T-helper 17 cell (primary cell): Measurements from ENCODE around the gene STARD3NL. TPM values are rescaled to one million over a fixed set of nuclear protein-coding genes. Genes with fewer than 3 reads are reported as not detected.
A peak's percentile ranks its signal among the peaks of the same experiment; 100 is the strongest.
"Not testable (repeated sequence)": the region's sequence is repeated elsewhere in the genome, so short reads cannot be mapped to it uniquely, and the experiment has no call there.

Experiments
- ATAC-seq: fragments of 150-1000 bp; cut with Tn5 transposase; 2 replicates; pipeline ENCODE4 v1.10.0; 2021; ENCODE audit warnings: mild to moderate bottlenecking, moderate library complexity
- DNase-seq, 3 donors: peaks; one replicate each; pipeline versions ENCODE4 v3.0.0 to v3.0.0-alpha.2; 2020 to 2021
- H3K9me3 ChIP-seq: one replicate; pipeline ENCODE4 v1.7.0; 2013; ENCODE audit warnings: low read length, mild to moderate bottlenecking; ENCODE audit not compliant: control insufficient read depth, poor library complexity, severe bottlenecking
- H3K27ac Mint-ChIP-seq: one replicate; pipeline ENCODE4 v1.8.0; 2022; ENCODE audit warnings: mild to moderate bottlenecking, moderate library complexity, mixed read lengths
- H3K27me3 Mint-ChIP-seq: one replicate; pipeline ENCODE4 v1.8.0; 2022; ENCODE audit warnings: mixed read lengths
- H3K36me3 Mint-ChIP-seq: one replicate; pipeline ENCODE4 v1.8.0; 2022; ENCODE audit warnings: low read depth, mixed read lengths
- H3K4me1 Mint-ChIP-seq: one replicate; pipeline ENCODE4 v1.8.0; 2022; ENCODE audit warnings: mild to moderate bottlenecking, mixed read lengths
- H3K4me3 Mint-ChIP-seq: one replicate; pipeline ENCODE4 v1.8.0; 2022; ENCODE audit warnings: mild to moderate bottlenecking, moderate library complexity, mixed read lengths
- total RNA-seq, 4 donors: library from RNA in 2 of 4; stranded (reverse) in 2 of 4; gene quantifications; one replicate each; pipeline ENCODE4 v1.2.3 and lab custom pipeline; 2022 to 2026

Gene STARD3NL
- total RNA-seq, 2 donors from 2014 or later, result 14.1 to 18.0 TPM

- peaks cover 29% of the 10 kb centered on the region for H3K27me3 Mint-ChIP-seq
- H3K4me1 Mint-ChIP-seq, result peaks cover 6% of the 10 kb centered on the region
Measured at GRCh38 chr7:38168890-38169570, 9.0 kb upstream of the STARD3NL start.

GRCh38 chr7:38169847-38170246, 8.2 kb upstream of the STARD3NL start:
- peaks cover 6% of the 10 kb centered on the region for H3K4me1 Mint-ChIP-seq

More at GRCh38 chr7:38168890-38169570, 9.0 kb upstream of the STARD3NL start:
- peaks cover 2% of the 10 kb centered on the region for H3K36me3 Mint-ChIP-seq
- no peak for DNase-seq
- H3K4me3 Mint-ChIP-seq, result no peak overlapping the region
- no peak overlapping the region for H3K27ac Mint-ChIP-seq
- no peak for ATAC-seq
- no peaks in the 10 kb centered on the region for H3K9me3 ChIP-seq

GRCh38 chr7:38171623-38172391, 6.2 kb upstream of the STARD3NL start:
- Mint-ChIP-seq H3K4me3 (no peak overlapping the region), H3K27ac (no peak overlapping the region), H3K36me3 (peaks cover 2% of the 10 kb centered on the region), H3K27me3 (peaks cover 35% of the 10 kb centered on the region), H3K4me1 (peaks cover 6% of the 10 kb centered on the region)
- ATAC-seq (no peak), DNase-seq (no peak)
- H3K9me3 ChIP-seq, result no peaks in the 10 kb centered on the region

More at GRCh38 chr7:38169847-38170246, 8.2 kb upstream of the STARD3NL start:
- Mint-ChIP-seq H3K4me3 (no peak overlapping the region), H3K27me3 (peaks cover 30% of the 10 kb centered on the region), H3K36me3 (peaks cover 2% of the 10 kb centered on the region), H3K27ac (no peak overlapping the region)
- no peaks in the 10 kb centered on the region for H3K9me3 ChIP-seq
- no peak for DNase-seq
- ATAC-seq, result no peak

GRCh38 chr7:38175547-38175946, 2.5 kb upstream of the STARD3NL start:
- peaks cover 32% of the 10 kb centered on the region for H3K4me1 Mint-ChIP-seq
- H3K4me3 Mint-ChIP-seq, result not testable (repeated sequence)

GRCh38 chr7:38177621-38178003, 433 bp upstream of the STARD3NL start:
- no peak for ATAC-seq
- Mint-ChIP-seq H3K4me1 (peaks cover 36% of the 10 kb centered on the region), H3K36me3 (peaks cover 1% of the 10 kb centered on the region), H3K27me3 (peaks cover 24% of the 10 kb centered on the region), H3K4me3 (peak overlapping the region; percentile 95), H3K27ac (peak overlapping the region; percentile 94)
- H3K9me3 ChIP-seq, result no peaks in the 10 kb centered on the region
- no peak for DNase-seq

More at GRCh38 chr7:38175547-38175946, 2.5 kb upstream of the STARD3NL start:
- H3K27me3 Mint-ChIP-seq, result peaks cover 35% of the 10 kb centered on the region
- H3K36me3 Mint-ChIP-seq, H3K9me3 ChIP-seq, ATAC-seq, H3K27ac Mint-ChIP-seq, DNase-seq: not testable (repeated sequence)

- peaks cover 37% of the 10 kb centered on the region for H3K4me1 Mint-ChIP-seq
- H3K4me3 Mint-ChIP-seq, result peak overlapping the region; percentile 95
- peaks cover 15% of the 10 kb centered on the region for H3K27me3 Mint-ChIP-seq
- ATAC-seq (peak; percentile 54), DNase-seq (no peak)
- no peaks in the 10 kb centered on the region for H3K9me3 ChIP-seq
- peak overlapping the region; percentile 94 for H3K27ac Mint-ChIP-seq
- H3K36me3 Mint-ChIP-seq, result no peaks in the 10 kb centered on the region
Measured at GRCh38 chr7:38178695-38179344, 775 bp downstream of the STARD3NL start.

GRCh38 chr7:38179776-38180226, 1.8 kb downstream of the STARD3NL start:
- peaks cover 6% of the 10 kb centered on the region for H3K27me3 Mint-ChIP-seq
- DNase-seq (no peak), ATAC-seq (no peak)
- peak overlapping the region; percentile 95 for H3K4me3 Mint-ChIP-seq
- no peaks in the 10 kb centered on the region for H3K9me3 ChIP-seq
- peak overlapping the region; percentile 94 for H3K27ac Mint-ChIP-seq
- H3K4me1 Mint-ChIP-seq, result peaks cover 37% of the 10 kb centered on the region
- H3K36me3 Mint-ChIP-seq, result no peaks in the 10 kb centered on the region

- no peaks in the 10 kb centered on the region for H3K27me3 Mint-ChIP-seq
- no peak for ATAC-seq
- peaks cover 3% of the 10 kb centered on the region for H3K36me3 Mint-ChIP-seq
- H3K4me1 Mint-ChIP-seq, result peaks cover 50% of the 10 kb centered on the region
- H3K9me3 ChIP-seq, result no peaks in the 10 kb centered on the region
- H3K27ac Mint-ChIP-seq, result no peak overlapping the region
- DNase-seq, result no peak
- H3K4me3 Mint-ChIP-seq, result no peak overlapping the region
Measured at GRCh38 chr7:38181111-38181510, 3.1 kb downstream of the STARD3NL start.

GRCh38 chr7:38182450-38182849, 4.4 kb downstream of the STARD3NL start:
- Mint-ChIP-seq H3K27ac (no peak overlapping the region), H3K4me1 (peaks cover 51% of the 10 kb centered on the region), H3K27me3 (no peaks in the 10 kb centered on the region), H3K36me3 (peaks cover 3% of the 10 kb centered on the region), H3K4me3 (no peak overlapping the region)
- DNase-seq, result no peak
- ATAC-seq, result no peak
- H3K9me3 ChIP-seq, result no peaks in the 10 kb centered on the region

GRCh38 chr7:38185395-38186307, 7.6 kb downstream of the STARD3NL start:
- Mint-ChIP-seq H3K27ac (no peak overlapping the region), H3K27me3 (no peaks in the 10 kb centered on the region), H3K4me3 (no peak overlapping the region)

GRCh38 chr7:38186593-38187314, 8.7 kb downstream of the STARD3NL start:
- no peak for ATAC-seq

More at GRCh38 chr7:38185395-38186307, 7.6 kb downstream of the STARD3NL start:
- no peak for DNase-seq
- peaks cover 34% of the 10 kb centered on the region for H3K4me1 Mint-ChIP-seq
- peaks cover 9% of the 10 kb centered on the region for H3K36me3 Mint-ChIP-seq
- ATAC-seq, result no peak
- no peaks in the 10 kb centered on the region for H3K9me3 ChIP-seq

More at GRCh38 chr7:38186593-38187314, 8.7 kb downstream of the STARD3NL start:
- Mint-ChIP-seq H3K36me3 (peaks cover 9% of the 10 kb centered on the region), H3K4me1 (peaks cover 34% of the 10 kb centered on the region), H3K27ac (no peak overlapping the region), H3K4me3 (no peak overlapping the region), H3K27me3 (no peaks in the 10 kb centered on the region)
- H3K9me3 ChIP-seq, result no peaks in the 10 kb centered on the region
- no peak for DNase-seq
